ENCODE data around the gene AP4E1. TPM values are rescaled to one million over a fixed set of nuclear protein-coding genes. Genes with fewer than 3 reads are reported as not detected.
"Not testable (repeated sequence)": the region's sequence is repeated elsewhere in the genome, so short reads cannot be mapped to it uniquely, and the experiment has no call there.

The AP4E1 gene
- total and polyA plus RNA-seq, 5 donors: 2.5 to 10.6 (median 7.1) TPM

DNA sequence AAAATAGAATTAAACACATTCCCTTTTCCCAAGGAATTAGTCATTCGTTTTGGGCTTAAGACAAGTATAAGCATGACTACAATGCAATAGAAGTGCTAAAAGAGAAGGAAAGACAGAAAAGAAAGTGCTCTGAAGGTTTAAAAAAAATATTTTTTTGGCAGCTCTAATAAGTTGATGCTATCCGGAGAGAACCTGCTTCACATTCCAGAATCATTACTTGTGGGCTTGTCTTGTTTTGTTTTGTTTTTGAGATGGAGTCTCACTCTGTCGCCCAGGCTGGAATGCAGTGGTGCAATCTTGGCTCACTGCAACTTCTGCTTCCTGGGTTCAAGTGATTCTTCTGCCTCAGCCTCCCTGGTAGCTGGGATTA lies 1.9 kb downstream of the AP4E1 start:
- H3K9me3 ChIP-seq (ENCODE audit: control insufficient read depth, low read length); H3K4me1 ChIP-seq (ENCODE audit: control insufficient read depth, insufficient read depth, low read length); H3K27me3 ChIP-seq (ENCODE audit: control insufficient read depth, insufficient read depth); H3K27ac ChIP-seq (ENCODE audit: low read length); DNase-seq; ATAC-seq; intact Hi-C loops (cut with DNase I); H3K4me3 ChIP-seq (ENCODE audit: low read length): not testable (repeated sequence)
- 56% methylated on average over 3 of the region's 3 CpGs for WGBS

DNA sequence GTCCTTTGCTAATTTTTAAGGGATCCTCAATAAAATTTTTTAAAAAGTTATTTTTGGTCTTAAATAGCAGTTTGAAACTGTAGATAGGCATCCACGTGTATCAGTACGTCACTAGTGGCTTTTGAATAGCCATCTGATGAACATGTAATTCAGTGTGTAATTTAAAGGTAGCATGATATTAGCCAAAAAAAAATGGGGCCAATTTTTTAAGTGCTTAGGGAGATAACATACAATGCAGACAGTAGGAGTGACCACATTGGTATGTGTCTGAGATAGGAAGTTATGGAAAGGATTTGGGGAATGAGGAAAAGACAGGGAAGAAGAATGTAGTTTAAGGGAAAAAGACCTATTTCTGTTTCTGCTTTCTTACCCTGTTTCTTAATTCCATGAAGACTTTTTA lies 2.5 kb downstream of the AP4E1 start:
- Histone ChIP-seq H3K4me3 (ENCODE audit: low read length) (no peak overlapping the region), H3K27me3 (ENCODE audit: control insufficient read depth, insufficient read depth) (no peaks in the 10 kb centered on the region), H3K9me3 (ENCODE audit: control insufficient read depth, low read length) (no peaks in the 10 kb centered on the region), H3K4me1 (ENCODE audit: control insufficient read depth, insufficient read depth, low read length) (peaks cover 2% of the 10 kb centered on the region), H3K27ac (ENCODE audit: low read length) (no peak overlapping the region)
- no peak for ATAC-seq
- DNase-seq: no peak
- intact Hi-C loops (cut with DNase I): no loop called here
- 67% methylated on average over 2 of the region's 2 CpGs for WGBS

DNA sequence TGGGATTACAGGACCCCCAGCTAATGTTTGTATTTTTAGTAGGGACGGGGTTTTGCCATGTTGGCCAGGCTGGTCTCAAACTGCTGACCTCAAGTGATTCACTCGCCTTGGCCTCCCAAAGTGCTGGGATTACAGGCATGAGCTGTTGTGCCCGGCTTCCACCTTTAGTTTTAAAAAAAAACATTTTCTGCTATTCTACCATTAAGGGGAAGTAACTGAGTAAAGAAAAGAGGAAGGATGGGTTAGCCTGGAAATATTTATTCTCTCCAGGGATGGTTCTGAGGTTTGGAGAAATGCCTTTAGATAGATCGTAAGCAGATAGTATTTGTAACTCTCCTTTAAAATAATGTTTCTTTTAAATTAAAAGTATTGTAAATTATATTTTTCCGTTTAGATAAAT lies 3.1 kb downstream of the AP4E1 start:
- peaks cover 2% of the 10 kb centered on the region for H3K4me1 ChIP-seq (ENCODE audit: control insufficient read depth, insufficient read depth, low read length)
- H3K9me3 ChIP-seq (ENCODE audit: control insufficient read depth, low read length): no peaks in the 10 kb centered on the region
- H3K27me3 ChIP-seq (ENCODE audit: control insufficient read depth, insufficient read depth): no peaks in the 10 kb centered on the region
- no peak overlapping the region for H3K4me3 ChIP-seq (ENCODE audit: low read length)
- WGBS: 71% methylated on average over 5 of the region's 5 CpGs
- H3K27ac ChIP-seq (ENCODE audit: low read length): no peak overlapping the region
- ATAC-seq: no peak
- intact Hi-C loops (cut with DNase I): no loop called here
- no peak for DNase-seq

DNA sequence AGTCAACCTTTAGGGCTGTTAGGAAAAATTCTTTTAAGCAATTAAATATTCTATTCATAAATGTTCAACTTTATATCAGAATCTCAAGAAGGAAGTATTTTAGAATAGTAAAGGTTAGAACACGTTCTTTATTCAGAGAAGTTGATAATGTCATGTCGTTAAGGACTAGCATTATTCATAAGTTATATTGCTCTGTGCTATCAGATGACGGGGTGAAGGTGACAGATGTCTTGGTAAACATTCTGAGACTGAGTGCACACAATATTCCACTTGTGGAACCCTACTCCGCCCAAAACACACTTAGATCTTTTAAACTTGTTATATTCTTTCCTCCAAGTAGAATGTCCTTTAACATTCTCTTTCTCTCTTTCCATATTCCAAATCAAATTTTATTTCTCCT lies 7.9 kb downstream of the AP4E1 start:
- no peaks in the 10 kb centered on the region for H3K27me3 ChIP-seq (ENCODE audit: control insufficient read depth, insufficient read depth)
- no peak overlapping the region for H3K27ac ChIP-seq (ENCODE audit: low read length)
- intact Hi-C loops (cut with DNase I): no loop called here
- DNase-seq: no peak
- no peak for ATAC-seq
- no peak overlapping the region for H3K4me3 ChIP-seq (ENCODE audit: low read length)
- H3K9me3 ChIP-seq (ENCODE audit: control insufficient read depth, low read length): no peaks in the 10 kb centered on the region
- 87% methylated on average over 4 of the region's 4 CpGs for WGBS
- no peaks in the 10 kb centered on the region for H3K4me1 ChIP-seq (ENCODE audit: control insufficient read depth, insufficient read depth, low read length)

DNA sequence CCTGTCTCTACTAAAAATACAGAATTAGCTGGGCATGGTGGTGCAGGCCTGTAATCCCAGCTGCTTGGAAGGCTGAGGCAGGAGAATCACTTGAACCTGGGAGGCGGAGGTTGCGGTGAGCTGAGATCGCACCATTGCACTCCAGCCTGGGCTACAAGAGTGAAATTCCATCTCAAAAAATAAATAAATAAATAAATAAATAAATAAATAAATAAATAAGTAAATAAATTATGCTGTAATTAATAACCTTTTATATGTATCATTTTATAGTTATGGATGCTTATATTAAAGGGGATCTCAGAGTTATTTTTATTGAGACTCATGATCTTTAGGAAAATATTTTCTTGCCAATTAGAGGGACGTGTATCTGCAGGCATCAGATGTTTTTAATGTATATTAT lies 10.9 kb downstream of the AP4E1 start:
- intact Hi-C loops (cut with DNase I); H3K27ac ChIP-seq (ENCODE audit: low read length); H3K4me3 ChIP-seq (ENCODE audit: low read length); H3K9me3 ChIP-seq (ENCODE audit: control insufficient read depth, low read length); DNase-seq; ATAC-seq; H3K27me3 ChIP-seq (ENCODE audit: control insufficient read depth, insufficient read depth); H3K4me1 ChIP-seq (ENCODE audit: control insufficient read depth, insufficient read depth, low read length): not testable (repeated sequence)
- 97% methylated on average over 4 of the region's 4 CpGs for WGBS

DNA sequence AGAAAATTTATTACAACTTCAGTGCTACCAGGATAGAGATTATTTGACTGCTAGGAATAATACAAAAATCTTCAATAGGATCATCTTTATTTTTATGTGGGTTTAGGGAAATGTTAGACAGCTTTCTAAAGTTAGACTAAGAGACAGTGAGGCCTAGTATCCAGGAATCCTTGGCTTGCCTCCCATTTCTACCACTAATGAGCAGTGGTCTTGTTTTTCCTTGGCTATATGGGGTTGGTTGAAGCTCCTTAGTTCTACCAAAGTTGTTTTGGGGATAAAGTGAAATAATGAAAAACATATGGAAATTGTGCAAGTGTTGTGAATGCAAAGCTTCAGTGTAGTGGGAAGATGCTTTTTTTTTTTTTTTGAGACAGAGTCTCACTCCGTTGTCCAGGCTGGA lies 16.8 kb downstream of the AP4E1 start:
- Histone ChIP-seq H3K27ac (ENCODE audit: low read length) (no peak overlapping the region), H3K4me1 (ENCODE audit: control insufficient read depth, insufficient read depth, low read length) (no peaks in the 10 kb centered on the region), H3K9me3 (ENCODE audit: control insufficient read depth, low read length) (no peaks in the 10 kb centered on the region), H3K4me3 (ENCODE audit: low read length) (no peak overlapping the region), H3K27me3 (ENCODE audit: control insufficient read depth, insufficient read depth) (no peaks in the 10 kb centered on the region)
- no peak for DNase-seq
- 100% methylated on average over 1 of the region's 1 CpG for WGBS
- intact Hi-C loops (cut with DNase I): no loop called here
- no peak for ATAC-seq

DNA sequence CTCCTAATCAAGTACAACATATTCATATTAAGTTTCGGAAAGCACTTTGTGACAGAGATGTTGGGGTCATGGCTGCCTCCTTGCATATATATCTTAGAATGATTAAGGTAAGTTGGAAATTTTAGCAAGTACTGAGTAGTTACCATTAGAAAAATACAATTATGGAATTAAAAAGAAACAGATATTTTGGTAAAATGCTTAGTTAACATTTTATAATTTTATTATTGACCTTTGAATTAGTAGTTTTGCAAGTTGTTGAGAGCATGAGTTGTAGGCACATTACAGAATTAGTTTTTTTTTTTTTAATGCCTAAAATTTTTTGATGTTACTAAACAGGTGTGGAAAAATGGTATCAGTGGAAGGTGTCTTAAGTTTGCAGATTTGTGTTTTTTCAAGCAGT lies 20.6 kb downstream of the AP4E1 start:
- Histone ChIP-seq H3K27ac (ENCODE audit: low read length) (no peak overlapping the region), H3K4me3 (ENCODE audit: low read length) (no peak overlapping the region), H3K9me3 (ENCODE audit: control insufficient read depth, low read length) (no peaks in the 10 kb centered on the region), H3K4me1 (ENCODE audit: control insufficient read depth, insufficient read depth, low read length) (no peaks in the 10 kb centered on the region), H3K27me3 (ENCODE audit: control insufficient read depth, insufficient read depth) (no peaks in the 10 kb centered on the region)
- WGBS: 97% methylated on average over 1 of the region's 1 CpG
- intact Hi-C loops (cut with DNase I): no loop called here
- no peak for DNase-seq
- ATAC-seq: no peak

DNA sequence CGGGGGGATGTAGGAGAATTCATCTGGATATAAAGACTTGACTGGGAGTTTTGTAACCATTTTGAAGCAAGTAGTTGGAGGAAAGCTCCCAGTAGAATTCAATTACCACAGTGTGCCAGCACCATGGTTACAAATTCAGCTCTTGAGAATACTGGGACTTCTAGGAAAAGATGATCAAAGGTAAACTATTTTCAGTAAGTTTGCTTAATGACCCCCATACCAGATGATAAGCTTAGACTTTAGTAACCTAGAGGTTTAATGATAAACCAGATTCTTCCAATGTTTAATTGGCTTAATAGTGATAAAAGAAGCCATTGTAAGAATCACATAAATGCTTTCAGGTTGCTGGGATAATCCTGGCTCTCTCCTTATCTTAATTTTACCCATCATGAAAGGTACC lies 22.3 kb downstream of the AP4E1 start:
- H3K9me3 ChIP-seq (ENCODE audit: control insufficient read depth, low read length): no peaks in the 10 kb centered on the region
- no peaks in the 10 kb centered on the region for H3K27me3 ChIP-seq (ENCODE audit: control insufficient read depth, insufficient read depth)
- WGBS: 98% methylated on average over 1 of the region's 1 CpG
- H3K4me1 ChIP-seq (ENCODE audit: control insufficient read depth, insufficient read depth, low read length): no peaks in the 10 kb centered on the region
- no peak for ATAC-seq
- no peak overlapping the region for H3K4me3 ChIP-seq (ENCODE audit: low read length)
- no peak overlapping the region for H3K27ac ChIP-seq (ENCODE audit: low read length)
- intact Hi-C loops (cut with DNase I): no loop called here
- no peak for DNase-seq

DNA sequence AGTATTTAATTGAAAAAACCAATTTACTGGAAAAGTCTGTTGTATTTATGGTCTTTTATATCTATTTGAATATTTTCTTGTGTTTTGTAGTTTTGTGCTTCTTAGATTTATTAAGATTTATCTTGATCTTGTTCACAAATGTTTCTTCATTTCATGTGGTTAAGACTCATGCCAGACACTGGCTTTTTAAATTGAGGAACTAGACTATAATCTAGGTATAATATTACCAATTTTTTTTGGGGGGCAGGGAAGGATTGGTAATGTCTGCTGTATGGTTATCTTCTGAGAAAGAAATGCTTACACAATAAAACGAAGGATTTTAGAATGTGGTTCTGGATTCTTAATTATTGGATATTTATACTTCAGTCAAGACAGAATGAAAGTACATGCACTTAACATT lies 24.9 kb downstream of the AP4E1 start:
- 83% methylated on average over 1 of the region's 1 CpG for WGBS
- H3K9me3 ChIP-seq (ENCODE audit: control insufficient read depth, low read length): no peaks in the 10 kb centered on the region
- no peak overlapping the region for H3K4me3 ChIP-seq (ENCODE audit: low read length)

DNA sequence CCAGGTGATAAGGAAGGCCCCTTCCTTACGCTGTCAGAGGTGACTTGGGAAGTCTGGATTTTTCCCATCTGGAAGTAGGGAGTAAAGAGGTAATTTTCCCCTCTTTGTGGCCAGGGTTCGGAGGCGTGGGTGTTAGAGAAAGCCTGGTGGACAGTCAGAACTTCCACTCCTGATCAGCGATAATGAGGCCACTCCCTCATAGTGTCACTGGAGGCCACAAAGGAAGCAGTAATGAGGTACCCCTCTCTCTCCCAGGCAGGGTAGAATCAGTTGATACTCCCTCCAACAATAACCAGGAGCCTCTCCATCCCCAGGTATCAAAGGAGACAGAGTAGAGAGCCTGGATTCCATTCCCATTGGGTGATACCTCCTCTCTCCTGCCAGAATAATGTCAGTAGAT lies 30.0 kb downstream of the AP4E1 start:
- Histone ChIP-seq H3K27me3 (ENCODE audit: control insufficient read depth, insufficient read depth) (no peaks in the 10 kb centered on the region), H3K4me1 (ENCODE audit: control insufficient read depth, insufficient read depth, low read length) (no peaks in the 10 kb centered on the region), H3K27ac (ENCODE audit: low read length) (no peak overlapping the region), H3K9me3 (ENCODE audit: control insufficient read depth, low read length) (no peaks in the 10 kb centered on the region), H3K4me3 (ENCODE audit: low read length) (no peak overlapping the region)
- ATAC-seq (no peak), DNase-seq (no peak)
- WGBS: 87% methylated on average over 4 of the region's 4 CpGs
- intact Hi-C loops (cut with DNase I): no loop called here

More for the DNA sequence above, 24.9 kb downstream of the AP4E1 start:
- no peak for ATAC-seq
- no peak for DNase-seq
- intact Hi-C loops (cut with DNase I): no loop called here
- H3K4me1 ChIP-seq (ENCODE audit: control insufficient read depth, insufficient read depth, low read length): no peaks in the 10 kb centered on the region
- H3K27me3 ChIP-seq (ENCODE audit: control insufficient read depth, insufficient read depth): no peaks in the 10 kb centered on the region
- no peak overlapping the region for H3K27ac ChIP-seq (ENCODE audit: low read length)

DNA sequence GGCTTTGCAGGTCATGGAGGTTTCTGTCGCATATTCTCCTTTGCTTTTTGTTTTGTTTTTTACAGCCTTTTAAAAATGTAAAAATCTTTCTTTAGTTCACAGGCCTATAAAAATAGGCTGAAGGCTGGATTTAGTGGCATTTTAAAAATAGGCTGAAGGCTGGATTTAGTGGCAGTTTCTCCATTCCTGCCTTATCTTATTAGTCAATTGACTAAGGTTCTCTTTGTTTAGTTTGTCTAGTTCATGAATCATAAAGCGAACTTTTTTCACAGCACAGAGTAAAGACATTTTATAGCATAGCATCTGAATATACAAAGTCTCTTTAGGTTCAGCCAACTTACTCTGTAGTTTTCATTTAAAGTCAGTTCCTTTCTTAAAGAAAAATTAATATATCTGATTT lies 31.4 kb downstream of the AP4E1 start:
- Histone ChIP-seq H3K27me3 (ENCODE audit: control insufficient read depth, insufficient read depth) (no peaks in the 10 kb centered on the region), H3K9me3 (ENCODE audit: control insufficient read depth, low read length) (no peaks in the 10 kb centered on the region), H3K4me3 (ENCODE audit: low read length) (no peak overlapping the region), H3K4me1 (ENCODE audit: control insufficient read depth, insufficient read depth, low read length) (no peaks in the 10 kb centered on the region), H3K27ac (ENCODE audit: low read length) (no peak overlapping the region)
- whole genome bisulfite sequencing: 82% methylated on average over 2 of the region's 2 CpGs
- ATAC-seq (no peak), DNase-seq (no peak)
- intact Hi-C loops (cut with DNase I): no loop called here

DNA sequence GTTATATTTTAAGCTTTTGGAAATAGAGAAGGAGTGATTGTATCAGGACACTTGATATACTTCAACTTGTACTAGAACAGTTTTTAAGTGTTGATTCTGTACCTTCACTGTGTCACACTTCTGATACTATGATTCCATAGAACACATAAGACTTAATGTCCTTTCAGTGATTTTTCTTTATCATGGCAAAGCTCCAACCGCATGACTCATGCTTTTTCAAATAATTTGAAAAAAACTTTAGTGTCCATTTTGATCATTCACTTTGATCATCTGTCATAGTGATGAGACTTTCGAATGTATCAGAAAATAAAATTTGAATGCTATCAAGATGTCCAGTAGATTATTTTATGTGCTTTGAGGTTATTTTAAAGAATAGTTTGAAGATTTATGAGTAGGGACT lies 32.0 kb downstream of the AP4E1 start:
- H3K9me3 ChIP-seq (ENCODE audit: control insufficient read depth, low read length): no peaks in the 10 kb centered on the region
- intact Hi-C loops (cut with DNase I): no loop called here
- 94% methylated on average over 2 of the region's 2 CpGs for WGBS

More for the DNA sequence above, 32.0 kb downstream of the AP4E1 start:
- no peaks in the 10 kb centered on the region for H3K4me1 ChIP-seq (ENCODE audit: control insufficient read depth, insufficient read depth, low read length)
- no peak overlapping the region for H3K4me3 ChIP-seq (ENCODE audit: low read length)
- H3K27ac ChIP-seq (ENCODE audit: low read length): no peak overlapping the region
- H3K27me3 ChIP-seq (ENCODE audit: control insufficient read depth, insufficient read depth): no peaks in the 10 kb centered on the region
- DNase-seq: no peak
- no peak for ATAC-seq

Data from right cardiac atrium (tissue), 5 donors.